ENCODE measurements around the gene ATXN1. TPM values are rescaled to one million over a fixed set of nuclear protein-coding genes. Genes with fewer than 3 reads are reported as not detected.
"Not testable (repeated sequence)": the region's sequence is repeated elsewhere in the genome, so short reads cannot be mapped to it uniquely, and the experiment has no call there.

ATXN1 gene
- total RNA-seq, 4 donors from 2014 or later = 16.3 to 52.2 (median 25.7) TPM

GRCh38 chr6:16461491-16461890, 299.8 kb downstream of the ATXN1 start:
- intact Hi-C loops (cut with DNase I; ENCODE audit: low total_unique reads) = no loop called here
- TF ChIP-seq CTCF (IDR thresholded peaks at IDR 0.05) (no peak), POLR2A (IDR thresholded peaks at IDR 0.05) (no peak)
- no peak overlapping the region for H3K4me3 ChIP-seq (ENCODE audit: low read depth, poor library complexity, severe bottlenecking)
- DNase-seq (ENCODE audit: low spot score in 2 of 2) = no peak
- WGBS, 2 donors = 66 to 68% methylated on average over 6 of the region's 6 CpGs

- intact Hi-C loops (cut with DNase I; ENCODE audit: low total_unique reads); H3K4me3 ChIP-seq (ENCODE audit: low read depth, poor library complexity, severe bottlenecking); DNase-seq (ENCODE audit: low spot score in 2 of 2): not testable (repeated sequence)
- WGBS, 2 donors = 71 to 81% methylated on average over 5 of the region's 5 CpGs
These were observed 301.8 kb downstream of the ATXN1 start for GRCh38 chr6:16459472-16459871.

- no peak overlapping the region for H3K4me3 ChIP-seq (ENCODE audit: low read depth, poor library complexity, severe bottlenecking)
- 94 to 95% methylated on average over 2 of the region's 2 CpGs for WGBS, 2 donors
- no peak for TF ChIP-seq POLR2A (IDR thresholded peaks at IDR 0.05)
- TF ChIP-seq CTCF (IDR thresholded peaks at IDR 0.05) = no peak
- intact Hi-C loops (cut with DNase I; ENCODE audit: low total_unique reads) = no loop called here
- no peak for DNase-seq (ENCODE audit: low spot score in 2 of 2)
These were observed 308.9 kb downstream of the ATXN1 start for GRCh38 chr6:16452348-16452747.

GRCh38 chr6:16450821-16451220, 310.4 kb downstream of the ATXN1 start:
- no peak overlapping the region for H3K4me3 ChIP-seq (ENCODE audit: low read depth, poor library complexity, severe bottlenecking)
- DNase-seq (ENCODE audit: low spot score in 2 of 2) = no peak
- intact Hi-C loops (cut with DNase I; ENCODE audit: low total_unique reads) = no loop called here
- WGBS, 2 donors = 92% methylated on average over 7 of the region's 7 CpGs
- TF ChIP-seq CTCF (IDR thresholded peaks at IDR 0.05) = no peak
- TF ChIP-seq POLR2A (IDR thresholded peaks at IDR 0.05) = no peak

- 64 to 65% methylated on average over 3 of the region's 3 CpGs for WGBS, 2 donors
- TF ChIP-seq POLR2A (IDR thresholded peaks at IDR 0.05) (no peak), CTCF (IDR thresholded peaks at IDR 0.05) (no peak)
- no peak overlapping the region for H3K4me3 ChIP-seq (ENCODE audit: low read depth, poor library complexity, severe bottlenecking)
- intact Hi-C loops (cut with DNase I; ENCODE audit: low total_unique reads) = no loop called here
- no peak for DNase-seq (ENCODE audit: low spot score in 2 of 2)
These were observed 311.0 kb downstream of the ATXN1 start for GRCh38 chr6:16450285-16450684.

GRCh38 chr6:16446273-16446672, 315.0 kb downstream of the ATXN1 start:
- intact Hi-C loops (cut with DNase I; ENCODE audit: low total_unique reads) = no loop called here

More at GRCh38 chr6:16446273-16446672, 315.0 kb downstream of the ATXN1 start:
- 32 to 36% methylated on average over 2 of the region's 2 CpGs for WGBS, 2 donors
- DNase-seq (ENCODE audit: low spot score in 2 of 2) = no peak
- H3K4me3 ChIP-seq (ENCODE audit: low read depth, poor library complexity, severe bottlenecking) = no peak overlapping the region
- TF ChIP-seq POLR2A (IDR thresholded peaks at IDR 0.05) (no peak), CTCF (IDR thresholded peaks at IDR 0.05) (no peak)

Data from lower leg skin (tissue), 4 donors.